Urothelium cell line (cell line): ENCODE measurements around the gene SLC19A2.

Experiments
- DNase-seq: peaks from one replicate; pipeline ENCODE4 v3.0.0; 2011; ENCODE audit warnings: low spot score, mixed read lengths
- FAIRE-seq: peaks from 2 replicates; lab custom pipeline; 2011; peaks lifted over from hg19 to GRCh38; lab: Jason Lieb, UNC

SLC19A2 gene

GRCh38 chr1:169414952-169415351 is 70.8 kb downstream of the SLC19A2 start:
- no peak for DNase-seq
- FAIRE-seq = no peak
